Astrocyte (in vitro differentiated cells and primary cell): ENCODE results near the gene WNT9A.
"Not testable (repeated sequence)": the region's sequence is repeated elsewhere in the genome, so short reads cannot be mapped to it uniquely, and the experiment has no call there.

ENCODE experiments used
- EZH2 ChIP-seq: IDR thresholded peaks from 2 replicates; pipeline ENCODE4 v1.6.1; 2012; ENCODE audit warnings: mild to moderate bottlenecking, low read length, inconsistent platforms; ENCODE audit not compliant: insufficient read depth
- TF ChIP-seq, protein P1 (sequence below): IDR thresholded peaks from 2 replicates; pipeline ENCODE4 v1.5.1; 2011; ENCODE audit warnings: low read depth, mild to moderate bottlenecking, inconsistent platforms, low read length, moderate library complexity; ENCODE audit not compliant: insufficient read depth

DNA sequence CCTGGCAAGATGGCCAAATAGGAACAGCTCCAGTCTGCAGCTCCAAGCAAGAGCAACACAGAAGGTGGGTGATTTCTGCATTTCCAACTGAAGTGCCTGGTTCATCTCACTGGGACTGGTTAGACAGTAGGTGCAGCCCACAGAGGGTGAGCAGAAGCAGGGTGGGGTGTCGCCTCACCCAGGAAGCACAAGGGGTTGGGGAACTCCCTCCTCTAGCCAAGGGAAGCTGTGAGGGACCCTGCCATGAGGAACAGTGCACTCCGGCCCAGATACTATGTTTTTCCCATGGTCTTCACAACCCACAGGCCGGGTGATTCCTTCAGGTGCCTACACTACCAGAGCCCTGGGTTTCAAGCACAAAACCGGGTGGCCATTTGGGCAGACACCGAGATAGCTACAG is 75.8 kb downstream of the WNT9A start:
- TF ChIP-seq, protein P1, sequence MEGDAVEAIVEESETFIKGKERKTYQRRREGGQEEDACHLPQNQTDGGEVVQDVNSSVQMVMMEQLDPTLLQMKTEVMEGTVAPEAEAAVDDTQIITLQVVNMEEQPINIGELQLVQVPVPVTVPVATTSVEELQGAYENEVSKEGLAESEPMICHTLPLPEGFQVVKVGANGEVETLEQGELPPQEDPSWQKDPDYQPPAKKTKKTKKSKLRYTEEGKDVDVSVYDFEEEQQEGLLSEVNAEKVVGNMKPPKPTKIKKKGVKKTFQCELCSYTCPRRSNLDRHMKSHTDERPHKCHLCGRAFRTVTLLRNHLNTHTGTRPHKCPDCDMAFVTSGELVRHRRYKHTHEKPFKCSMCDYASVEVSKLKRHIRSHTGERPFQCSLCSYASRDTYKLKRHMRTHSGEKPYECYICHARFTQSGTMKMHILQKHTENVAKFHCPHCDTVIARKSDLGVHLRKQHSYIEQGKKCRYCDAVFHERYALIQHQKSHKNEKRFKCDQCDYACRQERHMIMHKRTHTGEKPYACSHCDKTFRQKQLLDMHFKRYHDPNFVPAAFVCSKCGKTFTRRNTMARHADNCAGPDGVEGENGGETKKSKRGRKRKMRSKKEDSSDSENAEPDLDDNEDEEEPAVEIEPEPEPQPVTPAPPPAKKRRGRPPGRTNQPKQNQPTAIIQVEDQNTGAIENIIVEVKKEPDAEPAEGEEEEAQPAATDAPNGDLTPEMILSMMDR = not testable (repeated sequence)
- TF ChIP-seq EZH2 = not testable (repeated sequence)
